Erythroblast (primary cell): ENCODE results near the gene QSOX1.

Experiments
- DNase-seq, 2 experiments: peaks; one replicate each; lab custom pipeline; 2025; lab: John Stamatoyannopoulos, UW
- GATA1 ChIP-seq: IDR thresholded peaks from 2 replicates; pipeline ENCODE4 v1.6.1; 2011; ENCODE audit warnings: low read depth, mild to moderate bottlenecking, control low read depth, low read length, moderate library complexity
- POLR2A ChIP-seq: IDR thresholded peaks from 2 replicates; pipeline ENCODE4 v1.6.1; 2011; ENCODE audit warnings: mild to moderate bottlenecking, low read length

Gene QSOX1

GRCh38 chr1:180173451-180173850, 18.8 kb downstream of the QSOX1 start:
- TF ChIP-seq POLR2A (no peak), GATA1 (no peak)

GRCh38 chr1:180173952-180174351, 19.3 kb downstream of the QSOX1 start:
- TF ChIP-seq POLR2A (no peak), GATA1 (no peak)
- no peak for DNase-seq

More at GRCh38 chr1:180173451-180173850, 18.8 kb downstream of the QSOX1 start:
- DNase-seq = no peak

GRCh38 chr1:180175291-180175690, 20.6 kb downstream of the QSOX1 start:
- TF ChIP-seq POLR2A (no peak), GATA1 (no peak)
- DNase-seq = no peak

- no peak for DNase-seq
- no peak for TF ChIP-seq POLR2A
- TF ChIP-seq GATA1 = no peak
Measured at GRCh38 chr1:180175806-180176205, 21.1 kb downstream of the QSOX1 start.

- no peak for DNase-seq
- TF ChIP-seq POLR2A = no peak
- no peak for TF ChIP-seq GATA1
Measured at GRCh38 chr1:180176965-180177364, 22.3 kb downstream of the QSOX1 start.

GRCh38 chr1:180177931-180178330, 23.3 kb downstream of the QSOX1 start:
- DNase-seq = no peak
- TF ChIP-seq POLR2A (no peak), GATA1 (no peak)

GRCh38 chr1:180178511-180179161, 24.0 kb downstream of the QSOX1 start:
- no peak for TF ChIP-seq GATA1
- no peak for TF ChIP-seq POLR2A
- peak; percentile 53 to 77 for DNase-seq

GRCh38 chr1:180179162-180179957, 24.7 kb downstream of the QSOX1 start:
- TF ChIP-seq GATA1 = no peak
- DNase-seq = no peak

- no peak for TF ChIP-seq GATA1
- no peak for TF ChIP-seq POLR2A
- peak; percentile 19 to 26 for DNase-seq
Measured at GRCh38 chr1:180181048-180181447, 26.4 kb downstream of the QSOX1 start.

- TF ChIP-seq GATA1 (no peak), POLR2A (no peak)
- no peak for DNase-seq
Measured at GRCh38 chr1:180181996-180182642, 27.4 kb downstream of the QSOX1 start.

- no peak for TF ChIP-seq GATA1
- no peak for TF ChIP-seq POLR2A
- no peak for DNase-seq
Measured at GRCh38 chr1:180182643-180183311, 28.1 kb downstream of the QSOX1 start.

- DNase-seq = no peak
- TF ChIP-seq GATA1 (no peak), POLR2A (no peak)
Measured at GRCh38 chr1:180183426-180183825, 28.8 kb downstream of the QSOX1 start.

GRCh38 chr1:180184041-180184440, 29.4 kb downstream of the QSOX1 start:
- TF ChIP-seq POLR2A (no peak), GATA1 (no peak)
- DNase-seq = no peak
